Activated T-cell treated with anti-CD3 and anti-CD28 coated beads, Interleukin-2, amount 50 U/mL, for 72 hours (primary cell): Measurements from ENCODE around the gene TYW3. TPM values are rescaled to one million over a fixed set of nuclear protein-coding genes. Genes with fewer than 3 reads are reported as not detected.

Source experiments
- ATAC-seq, 2 donors: fragments of 150-1000 bp; cut with Tn5 transposase; replicated peaks in 1 of 2; 2 replicates each; pipeline ENCODE4 v1.10.0; 2021; ENCODE audit warnings: moderate library complexity in 2 of 2, mild to moderate bottlenecking in 1 of 2
- DNase-seq, 2 donors: peaks; one replicate each; pipeline ENCODE4 v3.0.0; 2021 to 2022; ENCODE audit warnings: mixed read lengths in 1 of 2
- H3K27ac Mint-ChIP-seq: one replicate; pipeline ENCODE4 v1.8.0; 2022; ENCODE audit warnings: mild to moderate bottlenecking, moderate library complexity, mixed read lengths
- H3K27me3 Mint-ChIP-seq: one replicate; pipeline ENCODE4 v1.8.0; 2022; ENCODE audit warnings: low read depth, mixed read lengths
- H3K36me3 Mint-ChIP-seq, 2 donors: one replicate each; pipeline ENCODE4 v1.8.0; 2022; ENCODE audit warnings: mixed read lengths in 2 of 2, mild to moderate bottlenecking in 1 of 2; ENCODE audit not compliant: insufficient read depth in 2 of 2
- H3K4me1 Mint-ChIP-seq: one replicate; pipeline ENCODE4 v1.8.0; 2022; ENCODE audit warnings: low read depth, mixed read lengths
- H3K4me3 Mint-ChIP-seq, 2 donors: one replicate each; pipeline ENCODE4 v1.8.0; 2022; ENCODE audit warnings: mild to moderate bottlenecking in 2 of 2, mixed read lengths in 2 of 2, moderate library complexity in 2 of 2
- H3K9me3 Mint-ChIP-seq, 2 donors: one replicate each; pipeline ENCODE4 v1.8.0; 2022; ENCODE audit warnings: mixed read lengths in 2 of 2
- total RNA-seq, 2 donors: library from RNA; stranded (reverse); gene quantifications; one replicate each; pipeline ENCODE4 v1.2.3, GENCODE V29; 2022

Gene TYW3, protein sequence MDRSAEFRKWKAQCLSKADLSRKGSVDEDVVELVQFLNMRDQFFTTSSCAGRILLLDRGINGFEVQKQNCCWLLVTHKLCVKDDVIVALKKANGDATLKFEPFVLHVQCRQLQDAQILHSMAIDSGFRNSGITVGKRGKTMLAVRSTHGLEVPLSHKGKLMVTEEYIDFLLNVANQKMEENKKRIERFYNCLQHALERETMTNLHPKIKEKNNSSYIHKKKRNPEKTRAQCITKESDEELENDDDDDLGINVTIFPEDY
- 10 to 100 TPM; 19.4 to 22.9 TPM for total RNA-seq

DNA sequence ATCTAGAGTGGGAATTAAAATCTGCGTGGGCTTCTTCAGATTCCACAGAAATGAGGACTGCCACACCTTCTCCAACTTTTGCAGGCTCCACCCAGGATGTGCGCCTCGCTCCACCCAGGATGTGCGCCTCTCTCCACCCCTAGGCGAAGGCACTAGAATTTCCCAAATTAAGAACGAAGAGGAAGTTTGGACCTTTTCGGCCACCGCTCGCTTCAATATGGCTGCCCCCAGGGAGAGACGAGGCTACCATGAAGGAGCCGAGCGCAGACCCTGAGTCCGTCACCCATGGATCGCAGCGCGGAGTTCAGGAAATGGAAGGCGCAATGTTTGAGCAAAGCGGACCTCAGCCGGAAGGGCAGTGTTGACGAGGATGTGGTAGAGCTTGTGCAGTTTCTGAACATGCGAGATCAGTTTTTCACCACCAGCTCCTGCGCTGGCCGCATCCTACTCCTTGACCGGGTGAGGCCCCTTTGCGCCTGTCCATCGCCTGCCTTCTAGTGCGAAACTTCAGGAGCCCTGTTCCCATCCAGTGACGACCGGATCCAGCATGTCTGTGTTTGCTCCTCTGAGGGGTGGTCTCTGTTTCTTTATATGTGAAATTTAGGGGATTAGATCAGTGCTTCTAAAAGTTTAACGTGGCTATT, at the start of gene TYW3, which contains the start of gene CRYZ:
Gene TYW3 (plus strand): TSS at position 193 of the 644 bp plus-strand sequence. CDS start 93 bp downstream, at position 286.
Gene CRYZ (minus strand): TSS at position 91 of the 644 bp plus-strand sequence. CDS start 8,229 bp downstream, outside the sequence.
- DNase-seq (peak; percentile 80 to 89), ATAC-seq (peak; percentile 86 to 88)
- peaks cover 43% of the 10 kb centered on the region for H3K4me1 Mint-ChIP-seq
- H3K27ac Mint-ChIP-seq = peak within 1 kb of the TSS; percentile 99
- H3K27me3 Mint-ChIP-seq = no peaks in the 10 kb centered on the region
- H3K4me3 Mint-ChIP-seq = peak within 1 kb of the TSS; percentile 86 to 89
- H3K36me3 Mint-ChIP-seq = peaks cover 6 to 7% of the 10 kb centered on the region in 2 donors
- no peaks in the 10 kb centered on the region for H3K9me3 Mint-ChIP-seq

DNA sequence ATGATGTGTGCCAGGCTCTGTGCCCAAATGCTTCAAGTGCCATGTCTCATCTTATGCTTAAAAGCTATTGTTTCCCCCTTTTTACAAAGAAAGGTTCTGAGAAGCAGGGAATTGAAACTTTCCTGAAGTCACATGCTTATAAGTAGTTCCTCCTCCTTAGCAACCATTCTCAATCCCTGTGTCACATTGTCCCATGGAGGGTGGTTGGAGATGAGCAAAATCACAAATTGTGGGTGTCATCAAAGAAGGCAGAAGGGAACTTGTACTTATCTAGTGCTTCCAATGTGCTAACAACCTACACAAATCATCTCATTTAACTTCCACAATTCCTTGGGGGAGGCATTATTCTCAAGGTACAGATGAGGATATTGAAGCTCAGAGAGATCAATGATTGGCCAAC, 49.3 kb upstream of the TYW3 start:
- H3K27me3 Mint-ChIP-seq = no peaks in the 10 kb centered on the region
- no peaks in the 10 kb centered on the region for H3K4me1 Mint-ChIP-seq
- no peaks in the 10 kb centered on the region for H3K36me3 Mint-ChIP-seq
- no peak for DNase-seq
- H3K27ac Mint-ChIP-seq = no peak overlapping the region
- H3K9me3 Mint-ChIP-seq = no peaks in the 10 kb centered on the region
- ATAC-seq = no peak
- no peak overlapping the region for H3K4me3 Mint-ChIP-seq

DNA sequence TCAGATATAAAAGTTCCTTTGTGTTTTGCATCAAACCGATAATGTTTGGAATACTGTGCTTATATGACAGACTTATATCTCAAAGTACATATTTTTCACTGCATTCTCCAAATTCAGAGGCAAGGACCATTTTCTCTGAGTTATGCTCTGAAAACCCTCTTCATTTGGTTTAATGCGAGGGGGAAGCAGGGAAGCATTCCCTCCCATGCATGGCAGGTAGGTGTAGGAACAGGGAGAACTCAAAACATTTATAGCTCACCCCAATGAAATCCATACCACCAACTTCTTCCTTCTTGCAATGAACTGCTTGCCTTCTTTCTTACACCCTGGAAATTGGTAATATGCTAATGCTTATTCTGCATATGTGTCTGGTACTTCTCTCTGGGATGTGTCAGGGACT, 48.7 kb upstream of the TYW3 start:
- Mint-ChIP-seq H3K4me1 (no peaks in the 10 kb centered on the region), H3K9me3 (no peaks in the 10 kb centered on the region), H3K36me3 (no peaks in the 10 kb centered on the region), H3K4me3 (no peak overlapping the region), H3K27me3 (peaks cover 1% of the 10 kb centered on the region), H3K27ac (no peak overlapping the region)
- ATAC-seq (no peak), DNase-seq (no peak)

DNA sequence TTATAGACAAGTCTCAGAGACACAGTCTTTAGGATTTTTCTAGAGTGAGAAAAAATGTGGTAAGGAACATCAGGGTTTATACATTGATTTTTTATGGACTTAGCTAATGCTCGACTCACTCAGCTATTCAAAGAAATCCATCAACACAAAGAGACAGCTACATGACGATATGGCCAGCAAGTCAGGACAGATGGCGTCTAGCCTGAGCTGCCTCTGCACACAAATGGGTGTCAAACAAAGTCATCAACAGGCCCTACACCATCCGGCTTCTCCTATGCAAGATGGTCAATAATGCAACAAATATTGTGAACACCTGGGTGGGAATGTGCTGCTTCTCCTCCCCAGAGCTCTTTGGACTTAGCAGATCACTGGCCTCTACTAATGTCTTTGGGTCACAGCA, 46.0 kb upstream of the TYW3 start:
- H3K27ac Mint-ChIP-seq = no peak overlapping the region
- H3K9me3 Mint-ChIP-seq = no peaks in the 10 kb centered on the region
- peaks cover 12% of the 10 kb centered on the region for H3K27me3 Mint-ChIP-seq
- DNase-seq (no peak), ATAC-seq (no peak)
- peaks cover 5% of the 10 kb centered on the region for H3K4me1 Mint-ChIP-seq
- H3K36me3 Mint-ChIP-seq = no peaks in the 10 kb centered on the region
- H3K4me3 Mint-ChIP-seq = no peak overlapping the region

DNA sequence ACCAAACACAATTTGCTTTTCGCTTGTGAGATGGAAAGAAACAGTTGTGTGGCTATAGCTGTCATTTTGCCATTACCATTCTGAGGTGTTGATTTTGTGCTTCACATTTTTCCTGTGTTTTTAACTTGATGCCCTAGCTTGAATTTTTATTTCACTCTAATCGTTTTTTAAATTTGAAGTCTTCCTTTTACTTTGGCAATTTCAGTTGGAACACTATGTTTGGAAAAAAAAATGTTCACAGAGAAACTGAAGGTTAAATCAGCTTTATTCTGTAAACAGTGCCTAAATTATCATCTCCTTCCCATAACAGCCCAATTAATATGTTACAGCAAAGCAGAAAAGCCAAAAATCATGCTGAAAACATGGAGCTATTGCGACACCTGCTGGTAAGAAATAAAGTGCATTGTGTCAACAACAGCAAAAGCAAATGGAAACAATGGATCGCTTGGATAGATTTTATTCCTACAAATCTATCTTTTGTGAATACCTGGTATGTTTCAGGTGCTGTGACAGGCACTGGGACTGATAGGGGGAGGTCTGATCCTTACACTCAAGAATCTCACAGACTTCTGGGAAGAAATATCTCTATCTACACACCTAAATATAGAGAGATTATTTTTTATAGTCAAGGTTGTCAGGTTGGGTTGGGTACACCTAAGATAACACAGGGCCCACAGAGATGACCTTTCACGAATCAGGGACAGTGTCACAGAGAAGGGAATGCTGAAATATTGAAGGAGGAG, 43.2 kb upstream of the TYW3 start:
- no peak overlapping the region for H3K27ac Mint-ChIP-seq
- no peak for ATAC-seq
- H3K4me1 Mint-ChIP-seq = peaks cover 5% of the 10 kb centered on the region
- H3K36me3 Mint-ChIP-seq = no peaks in the 10 kb centered on the region
- no peak overlapping the region for H3K4me3 Mint-ChIP-seq
- H3K9me3 Mint-ChIP-seq = no peaks in the 10 kb centered on the region
- H3K27me3 Mint-ChIP-seq = peaks cover 12% of the 10 kb centered on the region
- peak; percentile 32 to 46 for DNase-seq

DNA sequence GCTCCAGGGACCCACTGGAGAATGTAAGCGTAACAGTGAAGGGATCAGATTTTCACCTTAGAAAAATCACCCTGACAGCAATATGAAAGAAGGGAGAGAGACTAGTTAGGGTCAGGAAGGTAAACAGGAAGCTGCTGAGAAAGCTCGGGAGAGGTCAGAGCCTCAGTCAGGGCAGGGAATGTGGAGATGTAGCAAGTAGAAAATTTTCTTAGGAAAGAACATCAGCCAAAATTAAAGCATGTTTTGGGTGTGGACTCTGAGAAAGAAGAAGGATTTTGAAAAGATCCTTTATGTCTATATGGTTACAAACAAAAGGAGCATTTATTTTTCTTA, 42.6 kb upstream of the TYW3 start:
- Mint-ChIP-seq H3K36me3 (no peaks in the 10 kb centered on the region), H3K27ac (no peak overlapping the region), H3K9me3 (no peaks in the 10 kb centered on the region), H3K4me1 (peaks cover 5% of the 10 kb centered on the region), H3K27me3 (peaks cover 12% of the 10 kb centered on the region), H3K4me3 (no peak overlapping the region)
- no peak for ATAC-seq
- DNase-seq = no peak

DNA sequence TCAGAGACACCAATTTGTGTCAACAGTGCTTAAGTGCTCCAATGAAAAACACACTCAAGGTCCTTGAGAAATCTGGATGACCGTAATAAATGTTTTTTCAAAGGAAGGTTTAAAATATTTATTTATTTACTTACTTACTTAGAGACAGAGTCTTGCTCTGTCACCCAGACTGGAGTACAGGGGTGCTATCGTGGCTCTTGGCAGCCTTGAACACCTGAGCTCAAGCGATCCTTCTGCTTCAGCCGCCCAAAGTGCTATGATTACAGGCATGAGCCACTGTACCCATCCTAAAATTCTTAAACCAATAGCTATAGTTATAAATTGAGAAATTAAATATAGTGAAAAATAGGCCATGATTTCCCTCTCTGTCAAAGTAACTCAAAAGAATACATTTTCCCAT, 42.0 kb upstream of the TYW3 start:
- no peaks in the 10 kb centered on the region for H3K9me3 Mint-ChIP-seq
- H3K27ac Mint-ChIP-seq = no peak overlapping the region
- H3K4me3 Mint-ChIP-seq = no peak overlapping the region
- ATAC-seq = no peak
- no peaks in the 10 kb centered on the region for H3K36me3 Mint-ChIP-seq
- peaks cover 12% of the 10 kb centered on the region for H3K27me3 Mint-ChIP-seq
- peaks cover 5% of the 10 kb centered on the region for H3K4me1 Mint-ChIP-seq
- no peak for DNase-seq

DNA sequence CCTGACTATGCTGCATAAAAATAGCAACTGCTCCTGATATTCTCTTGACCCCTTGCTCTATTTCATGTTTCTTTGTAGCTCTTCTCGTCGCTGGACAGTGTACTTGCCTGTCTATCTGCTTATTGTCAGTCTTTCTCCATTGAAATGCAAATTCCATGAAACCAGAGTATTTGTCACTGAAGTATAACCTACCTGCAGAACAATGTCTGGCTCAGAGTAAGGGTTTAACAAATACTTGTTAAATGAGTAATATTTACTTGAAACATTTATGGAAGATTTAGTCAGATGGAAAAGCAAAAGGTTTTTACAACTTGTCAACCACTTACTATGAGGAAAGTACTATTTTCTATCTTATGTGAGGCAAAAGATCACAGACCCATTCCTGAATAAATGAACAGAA, 39.5 kb upstream of the TYW3 start:
- no peak for ATAC-seq
- Mint-ChIP-seq H3K27ac (no peak overlapping the region), H3K4me1 (peaks cover 5% of the 10 kb centered on the region), H3K9me3 (no peaks in the 10 kb centered on the region), H3K4me3 (no peak overlapping the region), H3K27me3 (peaks cover 12% of the 10 kb centered on the region), H3K36me3 (no peaks in the 10 kb centered on the region)
- no peak for DNase-seq

DNA sequence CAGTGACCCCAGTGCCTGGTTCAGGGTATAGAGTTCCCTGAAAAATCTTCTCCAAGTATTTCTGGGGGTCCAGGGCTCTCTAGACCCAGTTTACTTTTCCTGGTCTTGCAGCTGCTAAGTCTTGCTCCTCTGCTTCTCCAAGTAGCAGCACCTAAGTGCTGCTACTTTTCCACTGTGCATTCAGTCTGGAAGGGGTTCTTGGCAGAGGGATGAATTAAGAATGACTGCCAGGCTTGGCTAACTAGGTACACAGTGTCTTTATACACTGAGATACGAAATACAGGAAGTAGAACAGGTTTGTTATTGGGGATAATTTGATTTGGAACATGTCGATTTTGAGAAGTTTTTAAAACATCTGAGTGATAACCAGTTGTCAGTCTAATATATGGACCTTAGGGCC, 35.1 kb upstream of the TYW3 start:
- Mint-ChIP-seq H3K4me1 (no peaks in the 10 kb centered on the region), H3K27ac (no peak overlapping the region), H3K27me3 (no peaks in the 10 kb centered on the region), H3K9me3 (no peaks in the 10 kb centered on the region), H3K36me3 (no peaks in the 10 kb centered on the region), H3K4me3 (no peak overlapping the region)
- no peak for DNase-seq
- ATAC-seq = no peak

DNA sequence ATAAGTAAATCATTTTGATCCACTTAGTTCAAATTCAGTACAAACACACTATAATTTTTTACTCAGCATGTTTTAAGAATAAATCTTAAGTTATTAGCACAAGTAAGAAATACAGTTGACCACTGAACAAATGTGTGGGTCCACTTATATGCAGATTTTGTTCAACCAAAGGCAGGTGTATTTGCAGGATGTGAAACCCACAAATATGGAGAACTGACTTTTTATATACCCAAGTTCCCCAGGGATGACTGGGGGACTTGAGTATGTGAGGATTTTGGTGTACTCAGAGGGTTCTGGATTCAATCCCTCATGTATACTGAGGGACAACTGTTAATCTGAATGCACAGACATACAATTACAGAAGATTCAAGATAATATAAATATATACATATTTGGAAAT, 33.6 kb upstream of the TYW3 start:
- Mint-ChIP-seq H3K27me3 (no peaks in the 10 kb centered on the region), H3K9me3 (no peaks in the 10 kb centered on the region), H3K4me1 (no peaks in the 10 kb centered on the region), H3K4me3 (no peak overlapping the region), H3K27ac (no peak overlapping the region), H3K36me3 (peaks cover 0 to 4% of the 10 kb centered on the region in 2 donors)
- ATAC-seq = no peak
- DNase-seq = no peak

DNA sequence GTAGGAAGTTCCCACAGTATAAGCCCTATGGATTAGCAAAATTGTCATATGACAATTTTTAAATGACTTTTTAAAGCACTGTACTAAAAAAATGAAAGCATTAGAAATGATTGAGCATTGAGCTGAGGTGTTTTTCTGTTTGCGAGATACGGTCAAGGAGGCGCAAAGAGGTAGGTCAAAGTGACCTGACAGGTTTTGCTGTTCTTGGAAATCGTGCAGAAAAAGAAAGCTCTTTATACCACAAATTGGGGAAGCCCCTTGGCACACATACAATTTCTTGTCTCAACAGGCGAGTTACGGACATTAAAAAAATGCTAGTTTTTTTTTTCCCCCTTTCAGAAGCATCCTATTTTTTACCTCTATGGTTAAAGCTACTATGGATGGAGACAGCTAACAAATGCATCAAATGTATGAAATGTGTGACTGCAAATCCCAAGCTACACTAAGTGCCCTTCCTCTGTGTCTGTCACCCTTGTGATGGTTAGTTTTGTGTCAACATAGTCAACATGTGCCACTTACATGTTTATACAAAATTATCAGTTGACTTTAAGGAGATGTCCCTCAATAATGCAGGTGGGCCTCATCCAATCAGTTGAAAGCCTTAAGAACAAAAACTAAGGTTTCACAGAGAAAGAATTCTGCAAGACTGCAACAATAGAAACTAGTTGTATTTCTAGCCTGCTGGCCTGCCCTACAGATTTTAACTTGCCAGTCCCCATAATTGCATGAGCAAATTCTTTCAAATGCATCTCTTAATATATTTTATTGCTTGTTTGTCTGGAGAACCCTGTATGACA, 29.4 kb upstream of the TYW3 start:
- H3K4me3 Mint-ChIP-seq = no peak overlapping the region
- H3K9me3 Mint-ChIP-seq = no peaks in the 10 kb centered on the region
- ATAC-seq = no peak
- H3K36me3 Mint-ChIP-seq = peaks cover 0 to 8% of the 10 kb centered on the region in 2 donors
- no peak overlapping the region for H3K27ac Mint-ChIP-seq
- no peaks in the 10 kb centered on the region for H3K4me1 Mint-ChIP-seq
- no peak for DNase-seq
- H3K27me3 Mint-ChIP-seq = no peaks in the 10 kb centered on the region

DNA sequence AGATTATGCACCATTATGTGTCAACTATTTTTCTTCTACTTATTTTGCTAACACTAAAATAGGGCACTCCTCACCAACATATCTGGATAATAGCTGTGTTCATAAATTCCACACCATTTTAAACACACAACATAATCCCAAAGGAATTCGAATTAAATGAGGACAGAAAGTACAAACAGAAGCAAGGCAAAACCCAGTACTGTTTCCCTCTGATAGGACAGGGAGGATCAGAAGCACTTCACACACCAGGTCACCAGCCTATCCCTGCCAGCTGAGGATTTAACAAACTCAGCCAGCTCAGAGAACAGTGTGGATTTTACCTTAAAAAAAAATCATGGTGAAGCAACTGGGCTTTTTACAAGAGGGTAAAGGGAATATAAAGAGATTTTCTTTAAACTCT, 20.1 kb upstream of the TYW3 start:
- Mint-ChIP-seq H3K27ac (no peak overlapping the region), H3K9me3 (no peaks in the 10 kb centered on the region), H3K27me3 (no peaks in the 10 kb centered on the region), H3K36me3 (peaks cover 0 to 2% of the 10 kb centered on the region in 2 donors), H3K4me3 (no peak overlapping the region), H3K4me1 (no peaks in the 10 kb centered on the region)
- DNase-seq = no peak
- ATAC-seq = no peak

DNA sequence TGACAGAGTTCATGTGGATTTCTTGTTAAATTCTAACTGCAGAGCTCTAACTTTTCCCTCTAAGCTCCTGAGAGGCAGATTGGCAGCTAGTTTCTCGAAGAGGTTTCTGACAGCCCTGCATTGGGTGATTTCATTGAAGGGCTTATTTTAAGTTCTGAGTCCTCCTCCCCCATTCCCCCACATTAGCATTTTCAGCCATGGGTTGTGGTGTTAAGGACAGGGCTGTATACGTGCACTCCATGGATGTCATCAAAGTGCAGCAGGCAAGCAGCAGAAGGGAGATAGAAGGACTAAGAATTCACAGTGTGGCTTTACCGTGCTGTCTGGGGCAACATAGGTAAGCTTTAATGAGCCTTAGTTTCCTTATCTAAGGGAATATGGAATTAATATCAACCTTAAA, 19.1 kb upstream of the TYW3 start:
- ATAC-seq (no peak), DNase-seq (no peak)
- Mint-ChIP-seq H3K4me3 (no peak overlapping the region), H3K27ac (no peak overlapping the region), H3K27me3 (no peaks in the 10 kb centered on the region), H3K36me3 (no peaks in the 10 kb centered on the region), H3K4me1 (no peaks in the 10 kb centered on the region), H3K9me3 (no peaks in the 10 kb centered on the region)
